ENCODE data around the gene TFCP2. TPM values are rescaled to one million over a fixed set of nuclear protein-coding genes. Genes with fewer than 3 reads are reported as not detected.

The TFCP2 gene
- total and polyA plus RNA-seq, 2 of the 13 experiments (the other 11 are each of a cell fraction or from before 2014, with no cell fraction given): 7.6 to 10.0 TPM

- TF ChIP-seq ZSCAN20 (CRISPR knock-in tag; IDR thresholded peaks at IDR 0.05; ENCODE audit: borderline replicate concordance): 0 out of 2 replicates have a peak, but pooled peaks have one; percentile 46
- TF ChIP-seq PBX3 (CRISPR knock-in tag; IDR thresholded peaks at IDR 0.05; ENCODE audit: borderline replicate concordance): no peak
- TF ChIP-seq AFF4 (CRISPR knock-in tag; IDR thresholded peaks at IDR 0.05): 0 out of 2 replicates have a peak, but pooled peaks have one; percentile 41
- no peak for TF ChIP-seq POLR2AphosphoS2 (IDR thresholded peaks at IDR 0.05; ENCODE audit: low read depth, low read length)
- TF ChIP-seq ZNF556 (CRISPR knock-in tag; IDR thresholded peaks at IDR 0.05; ENCODE audit: borderline replicate concordance): peak; percentile 44; the same call in 1 of the 2 replicates
- TF ChIP-seq HNRNPUL1 (IDR thresholded peaks at IDR 0.05; ENCODE audit: low read depth, low read length): no peak
- TF ChIP-seq ZNF761 (CRISPR knock-in tag; conservative IDR thresholded peaks at IDR 0.05): 0 out of 2 replicates have a peak, but pooled peaks have one; percentile 41
- TF ChIP-seq PAF1 (CRISPR knock-in tag; IDR thresholded peaks at IDR 0.05): no peak
- peak; percentile 90 for TF ChIP-seq ELF4 (CRISPR knock-in tag; IDR thresholded peaks at IDR 0.05; ENCODE audit: borderline replicate concordance)
- TF ChIP-seq ZNF776 (CRISPR knock-in tag; IDR thresholded peaks at IDR 0.05): no peak; the same call in none of the 2 replicates
- TF ChIP-seq YEATS4 (CRISPR knock-in tag; IDR thresholded peaks at IDR 0.05; ENCODE audit: borderline replicate concordance): peak; percentile 87
- 0 out of 2 replicates have a peak, but pooled peaks have one; percentile 38 for TF ChIP-seq BRCA1 (CRISPR knock-in tag; IDR thresholded peaks at IDR 0.05)
- peak; percentile 83 for TF ChIP-seq PHF21A (CRISPR knock-in tag; IDR thresholded peaks at IDR 0.05)
- TF ChIP-seq, protein P1, sequence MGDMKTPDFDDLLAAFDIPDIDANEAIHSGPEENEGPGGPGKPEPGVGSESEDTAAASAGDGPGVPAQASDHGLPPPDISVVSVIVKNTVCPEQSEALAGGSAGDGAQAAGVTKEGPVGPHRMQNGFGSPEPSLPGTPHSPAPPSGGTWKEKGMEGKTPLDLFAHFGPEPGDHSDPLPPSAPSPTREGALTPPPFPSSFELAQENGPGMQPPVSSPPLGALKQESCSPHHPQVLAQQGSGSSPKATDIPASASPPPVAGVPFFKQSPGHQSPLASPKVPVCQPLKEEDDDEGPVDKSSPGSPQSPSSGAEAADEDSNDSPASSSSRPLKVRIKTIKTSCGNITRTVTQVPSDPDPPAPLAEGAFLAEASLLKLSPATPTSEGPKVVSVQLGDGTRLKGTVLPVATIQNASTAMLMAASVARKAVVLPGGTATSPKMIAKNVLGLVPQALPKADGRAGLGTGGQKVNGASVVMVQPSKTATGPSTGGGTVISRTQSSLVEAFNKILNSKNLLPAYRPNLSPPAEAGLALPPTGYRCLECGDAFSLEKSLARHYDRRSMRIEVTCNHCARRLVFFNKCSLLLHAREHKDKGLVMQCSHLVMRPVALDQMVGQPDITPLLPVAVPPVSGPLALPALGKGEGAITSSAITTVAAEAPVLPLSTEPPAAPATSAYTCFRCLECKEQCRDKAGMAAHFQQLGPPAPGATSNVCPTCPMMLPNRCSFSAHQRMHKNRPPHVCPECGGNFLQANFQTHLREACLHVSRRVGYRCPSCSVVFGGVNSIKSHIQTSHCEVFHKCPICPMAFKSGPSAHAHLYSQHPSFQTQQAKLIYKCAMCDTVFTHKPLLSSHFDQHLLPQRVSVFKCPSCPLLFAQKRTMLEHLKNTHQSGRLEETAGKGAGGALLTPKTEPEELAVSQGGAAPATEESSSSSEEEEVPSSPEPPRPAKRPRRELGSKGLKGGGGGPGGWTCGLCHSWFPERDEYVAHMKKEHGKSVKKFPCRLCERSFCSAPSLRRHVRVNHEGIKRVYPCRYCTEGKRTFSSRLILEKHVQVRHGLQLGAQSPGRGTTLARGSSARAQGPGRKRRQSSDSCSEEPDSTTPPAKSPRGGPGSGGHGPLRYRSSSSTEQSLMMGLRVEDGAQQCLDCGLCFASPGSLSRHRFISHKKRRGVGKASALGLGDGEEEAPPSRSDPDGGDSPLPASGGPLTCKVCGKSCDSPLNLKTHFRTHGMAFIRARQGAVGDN (CRISPR knock-in tag; IDR thresholded peaks at IDR 0.05): peak; percentile 98
- no peak for TF ChIP-seq ZNF382 (CRISPR knock-in tag; IDR thresholded peaks at IDR 0.05; ENCODE audit: borderline replicate concordance)
- no peak for TF ChIP-seq ZNF329 (CRISPR knock-in tag; IDR thresholded peaks at IDR 0.05; ENCODE audit: low read depth)
- TF ChIP-seq FOXJ3 (CRISPR knock-in tag; IDR thresholded peaks at IDR 0.05; ENCODE audit: borderline replicate concordance): peak; percentile 30; the same call in 1 of the 2 replicates
These were observed 125.0 kb downstream of the TFCP2 start, which contains the start of gene LETMD1 (continued) for GRCh38 chr12:51047655-51048540.

Measured in HepG2 (cell line).